Activated CD8-positive, alpha-beta memory T cell treated with anti-CD3 and anti-CD28 coated beads for 24 hours (primary cell): ENCODE measurements around the gene RINL.
"Not testable (repeated sequence)": the region's sequence is repeated elsewhere in the genome, so short reads cannot be mapped to it uniquely, and the experiment has no call there.

Experiments
- DNase-seq: peaks from one replicate; pipeline ENCODE4 v3.0.0-alpha.2; 2020

Gene RINL

DNA sequence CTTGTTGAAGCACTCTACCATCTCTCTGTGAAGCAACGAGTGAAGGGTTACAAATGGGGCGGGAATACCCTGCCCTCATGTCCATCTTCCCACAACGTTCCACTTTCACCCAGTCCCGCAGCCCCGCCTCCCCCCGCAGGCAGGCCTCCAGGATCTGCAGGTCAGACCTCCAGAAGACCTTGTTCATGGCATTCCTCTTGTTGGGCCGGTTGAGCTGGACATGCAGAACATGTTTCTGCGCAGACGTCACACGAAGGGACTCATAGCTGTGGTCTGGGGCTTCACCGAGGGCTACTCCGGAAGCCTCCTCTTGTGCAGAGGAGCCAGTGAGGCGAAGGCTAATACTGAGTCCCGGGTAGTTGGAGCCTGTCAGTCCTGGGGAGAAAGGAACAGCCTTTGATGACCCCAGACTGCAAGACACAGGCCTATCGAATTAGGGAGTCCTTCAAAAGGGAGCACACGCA lies 46.9 kb downstream of the RINL start:
- no peak for DNase-seq

DNA sequence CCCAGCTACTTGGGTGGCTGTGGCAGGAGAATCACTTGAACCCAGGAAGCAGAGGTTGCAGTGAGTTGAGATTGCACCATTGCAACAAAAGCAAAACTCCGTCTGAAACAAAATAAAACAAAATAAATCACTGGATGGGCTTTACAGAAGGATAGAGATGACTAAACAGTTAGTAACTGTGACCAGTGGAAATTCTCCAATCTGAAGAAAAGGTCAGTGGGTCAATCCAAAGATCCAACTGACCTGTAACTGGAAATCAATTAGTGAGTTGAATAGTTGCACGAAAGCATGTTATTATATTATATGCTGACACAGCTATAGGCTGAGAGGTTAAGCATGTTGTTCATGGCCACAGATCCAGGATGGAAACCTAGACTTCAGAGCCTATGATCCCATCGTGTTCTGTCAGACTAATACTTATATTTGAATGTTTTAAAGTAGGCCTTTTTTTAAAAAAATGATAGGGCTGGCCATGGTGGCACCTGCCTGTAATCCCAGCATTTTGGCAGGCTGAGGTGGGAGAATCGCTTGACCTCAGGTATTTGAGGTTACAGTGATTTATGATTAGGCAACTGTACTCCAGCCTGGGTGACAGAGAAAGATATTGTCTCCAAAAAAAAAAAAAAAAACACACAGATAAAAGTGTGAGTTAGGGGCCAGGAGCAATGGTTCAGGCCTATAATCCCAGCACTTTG lies 47.9 kb downstream of the RINL start:
- DNase-seq, result no peak

DNA sequence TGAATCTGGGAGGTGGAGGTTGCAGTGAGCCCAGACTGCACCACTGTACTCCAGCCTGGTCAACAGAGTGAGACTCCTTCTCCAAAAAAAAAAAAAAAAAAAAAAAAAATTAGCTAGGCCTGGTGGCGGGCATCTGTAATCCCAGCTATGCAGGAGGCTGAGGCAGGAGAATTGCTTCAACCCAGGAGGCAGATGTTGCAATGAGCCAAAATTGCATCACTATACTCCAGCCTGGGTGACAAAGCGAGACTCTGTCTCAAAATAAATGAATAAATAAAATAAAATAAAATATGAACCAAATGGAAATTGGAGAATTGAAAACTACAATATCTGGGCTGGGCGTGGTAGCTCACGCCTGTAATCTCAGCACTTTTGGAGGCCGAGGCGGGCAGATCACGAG lies 48.9 kb downstream of the RINL start:
- DNase-seq, result not testable (repeated sequence)

DNA sequence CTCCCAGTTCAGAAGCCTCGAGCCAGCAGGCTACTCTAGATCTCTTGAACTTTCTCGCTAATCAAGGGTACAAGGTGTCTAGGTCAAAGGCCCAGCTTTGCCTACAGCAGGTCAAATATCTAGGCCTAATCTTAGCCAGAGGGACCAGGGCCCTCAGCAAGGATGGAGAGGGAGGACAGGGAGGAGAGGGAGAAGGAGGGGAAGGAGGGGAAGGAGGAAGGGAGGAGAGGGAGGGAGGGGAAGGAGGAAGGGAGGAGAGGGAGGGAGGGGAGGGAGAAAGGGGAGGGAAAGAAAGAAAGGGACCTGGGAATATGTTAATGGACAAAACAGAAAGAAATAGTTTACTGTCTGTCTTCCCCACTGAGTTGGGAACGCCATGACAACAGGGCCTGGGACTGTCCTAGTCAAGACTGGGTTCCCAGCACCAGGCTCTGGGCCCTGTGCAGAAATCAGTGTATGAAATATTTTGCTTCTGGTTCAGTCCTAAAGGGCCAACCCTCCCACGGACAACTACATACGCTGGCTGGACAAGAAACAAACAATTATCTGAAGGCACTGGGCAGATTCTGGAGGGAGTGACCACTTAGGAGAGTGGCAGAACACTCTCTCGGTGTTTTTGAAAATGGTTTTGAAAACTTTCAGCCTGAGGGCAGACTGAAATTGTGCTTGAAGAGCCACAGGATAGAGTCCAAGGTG lies 51.1 kb downstream of the RINL start:
- DNase-seq, result no peak

DNA sequence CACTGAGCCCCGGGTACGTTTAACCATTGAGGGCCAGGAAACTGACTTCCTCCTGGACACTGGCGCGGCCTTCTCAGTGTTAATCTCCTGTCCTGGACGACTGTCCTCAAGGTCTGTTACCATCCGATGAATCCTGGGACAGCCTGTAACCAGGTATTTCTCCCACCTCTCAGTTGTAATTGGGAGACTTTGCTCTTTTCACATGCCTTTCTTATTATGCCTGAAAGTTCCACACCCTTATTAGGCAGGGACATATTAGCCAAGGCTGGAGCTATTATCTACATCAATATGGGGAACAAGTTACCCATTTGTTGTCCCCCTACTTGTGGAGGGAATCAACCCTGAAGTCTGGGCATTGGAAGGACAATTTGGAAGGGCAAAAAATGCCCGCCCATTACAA lies 52.1 kb downstream of the RINL start:
- DNase-seq, result not testable (repeated sequence)

DNA sequence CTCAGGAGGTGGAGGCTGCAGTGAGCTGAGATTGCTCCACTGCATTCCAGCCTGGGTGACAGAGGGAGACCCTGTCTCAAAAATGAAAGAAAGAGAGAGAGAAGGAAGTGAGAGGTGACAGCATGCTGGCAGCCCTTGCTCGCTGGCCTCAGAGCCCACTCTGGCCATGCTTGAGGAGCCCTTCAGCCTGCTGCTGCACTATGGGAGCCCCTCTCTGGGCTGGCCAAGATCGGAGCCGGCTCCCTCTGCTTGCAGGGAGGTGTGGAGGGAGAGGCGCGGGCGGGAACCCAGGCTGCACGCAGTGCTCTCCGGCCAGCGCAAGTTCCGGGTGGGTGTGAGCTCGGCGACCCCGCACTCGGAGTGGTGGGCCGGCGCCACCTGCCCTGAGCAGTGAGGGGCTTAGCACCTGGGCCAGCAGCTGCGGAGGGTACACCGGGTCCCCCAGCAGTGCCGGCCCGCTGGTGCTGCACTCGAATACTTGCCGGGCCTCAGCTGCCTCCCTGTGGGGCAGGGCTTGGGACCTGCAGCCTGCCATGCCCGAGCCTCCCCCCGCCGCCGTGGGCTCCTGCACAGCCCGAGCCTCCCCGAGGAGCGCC lies 56.7 kb downstream of the RINL start:
- DNase-seq, result not testable (repeated sequence)

DNA sequence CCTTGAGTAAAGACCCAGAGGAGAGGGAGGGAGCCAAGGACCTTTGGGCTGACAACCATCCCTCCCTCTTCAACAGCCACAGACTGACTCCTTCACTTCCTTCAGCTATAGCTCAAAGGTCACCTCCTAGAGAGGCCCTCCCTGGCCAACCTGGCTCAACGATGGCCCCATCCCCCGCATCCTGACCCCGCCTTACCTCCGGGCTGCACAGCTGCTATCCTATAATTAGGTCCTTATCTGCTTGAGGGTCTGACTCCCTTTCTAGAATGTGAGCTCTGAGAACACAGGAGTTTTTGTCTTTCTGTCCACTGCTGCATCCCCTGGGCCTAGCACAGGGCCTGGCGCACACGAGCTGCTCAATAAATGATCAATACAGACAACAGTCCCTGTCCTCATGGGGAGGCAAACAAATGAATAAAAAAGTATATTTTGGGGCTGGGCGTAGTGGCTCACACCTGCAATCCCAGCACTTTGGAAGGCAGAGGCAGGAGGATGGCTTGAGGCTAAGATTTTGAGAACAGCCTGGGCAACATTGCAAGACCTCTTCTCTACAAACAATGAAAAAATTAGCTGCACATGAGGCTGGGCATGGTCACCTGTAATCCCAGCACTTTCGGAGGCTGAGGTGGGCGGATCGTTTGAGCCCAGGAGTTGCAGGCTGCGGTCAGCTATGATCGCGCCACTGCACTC lies 58.7 kb downstream of the RINL start:
- DNase-seq, result no peak
